H1 (cell line): Measurements from ENCODE around the gene ZNF423. TPM values are rescaled to one million over a fixed set of nuclear protein-coding genes. Genes with fewer than 3 reads are reported as not detected.

Experiments used
- E2F6 ChIP-seq: IDR thresholded peaks from 2 replicates; pipeline ENCODE4 v1.6.1; 2012; ENCODE audit warnings: inconsistent platforms
- NANOG ChIP-seq: IDR thresholded peaks from 2 replicates; pipeline ENCODE4 v1.6.1; 2011; ENCODE audit warnings: low read length, low read depth, mild to moderate bottlenecking, inconsistent platforms; ENCODE audit not compliant: insufficient read depth, poor library complexity, severe bottlenecking
- NRF1 ChIP-seq: IDR thresholded peaks from 2 replicates; pipeline ENCODE4 v1.6.1; 2011; ENCODE audit warnings: mild to moderate bottlenecking, low read depth, low read length, improper control_type of control experiment
- RFX5 ChIP-seq: IDR thresholded peaks from 2 replicates; pipeline ENCODE4 v1.6.1; 2011; ENCODE audit warnings: low read depth, low read length, improper control_type of control experiment, borderline replicate concordance
- RNF2 ChIP-seq: fragments of 200-900, 300-1000 bp; sonication (generic); IDR thresholded peaks from 2 replicates; pipeline ENCODE4 v1.7.1; 2016; ENCODE audit warnings: borderline replicate concordance, low read depth, mild to moderate bottlenecking, antibody characterized with exemption, low read length; ENCODE audit not compliant: poor library complexity, severe bottlenecking; ENCODE audit errors: missing control alignments
- SIN3A ChIP-seq, 2 experiments: IDR thresholded peaks in 1 of 2; conservative IDR thresholded peaks in 1 of 2; 2 replicates each; pipeline ENCODE4 v1.6.1; 2011 to 2012; ENCODE audit warnings: low read length in 2 of 2, improper control_type of control experiment in 1 of 2, low read depth in 1 of 2, mild to moderate bottlenecking in 1 of 2
- ZNF274 ChIP-seq: IDR thresholded peaks from 2 replicates; pipeline ENCODE4 v1.7.0; 2012; ENCODE audit warnings: low read length, borderline replicate concordance; ENCODE audit errors: extremely low read depth
- polyA plus RNA-seq, 7 experiments: library from polyadenylated mRNA; depleted of rRNA in 3 of 7; stranded (reverse) in 5 of 7; unstranded in 2 of 7; fragments of >200 nt in 5 of 7; fragments of 200-250 nt in 2 of 7; gene quantifications; 1 replicate in 5 of 7; 2 replicates in 1 of 7; 4 replicates in 1 of 7; pipeline versions ENCODE4 v1.2.1 to v1.2.3, GENCODE V29; 2011 to 2013; ENCODE audit warnings: missing spikeins in 2 of 7, mixed read lengths in 2 of 7
- total RNA-seq: library from RNA; stranded (reverse); fragmentation: NEBNext Ultra II Directional; extraction: Animal tissue kit (Norgen Biotek cat#: 25700); gene quantifications from 2 replicates; pipeline ENCODE4 v1.2.1, GENCODE V29; 2021
- TF ChIP-seq, protein P1 (sequence below): fragments of 300-600 bp; sonication (generic); IDR thresholded peaks from 2 replicates; pipeline ENCODE4 v1.7.1; 2012; ENCODE audit warnings: low read length, moderate library complexity, mild to moderate bottlenecking, inconsistent platforms; ENCODE audit not compliant: insufficient replicate concordance
- TF ChIP-seq, protein P2 (sequence below): IDR thresholded peaks from 2 replicates; pipeline ENCODE4 v1.6.1; 2012; ENCODE audit warnings: inconsistent platforms

ZNF423 gene
- total and polyA plus RNA-seq, 2 of the 8 experiments (the other 6 are each of a cell fraction or from before 2014, with no cell fraction given), result 38.2 to 52.3 TPM

DNA sequence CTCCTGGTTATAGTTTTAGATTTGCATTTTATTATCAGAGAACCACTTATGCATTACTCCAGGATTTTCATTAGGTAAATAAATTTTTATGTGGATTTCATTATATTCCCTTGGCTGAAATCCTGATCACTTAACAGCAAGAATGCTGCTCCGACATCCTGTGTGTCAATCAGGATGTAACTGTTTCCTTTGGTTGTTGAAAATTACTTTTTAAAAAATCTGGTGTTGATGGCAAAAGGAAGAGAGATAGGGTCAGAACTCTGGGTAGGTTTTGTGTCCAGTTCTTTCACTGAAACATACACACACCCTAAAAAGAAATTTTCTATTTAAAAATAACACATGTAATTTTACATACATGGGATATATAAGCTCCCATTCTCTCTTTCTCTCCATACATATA, 30.9 kb downstream of the ZNF423 start (continued):
- TF ChIP-seq, protein P1, sequence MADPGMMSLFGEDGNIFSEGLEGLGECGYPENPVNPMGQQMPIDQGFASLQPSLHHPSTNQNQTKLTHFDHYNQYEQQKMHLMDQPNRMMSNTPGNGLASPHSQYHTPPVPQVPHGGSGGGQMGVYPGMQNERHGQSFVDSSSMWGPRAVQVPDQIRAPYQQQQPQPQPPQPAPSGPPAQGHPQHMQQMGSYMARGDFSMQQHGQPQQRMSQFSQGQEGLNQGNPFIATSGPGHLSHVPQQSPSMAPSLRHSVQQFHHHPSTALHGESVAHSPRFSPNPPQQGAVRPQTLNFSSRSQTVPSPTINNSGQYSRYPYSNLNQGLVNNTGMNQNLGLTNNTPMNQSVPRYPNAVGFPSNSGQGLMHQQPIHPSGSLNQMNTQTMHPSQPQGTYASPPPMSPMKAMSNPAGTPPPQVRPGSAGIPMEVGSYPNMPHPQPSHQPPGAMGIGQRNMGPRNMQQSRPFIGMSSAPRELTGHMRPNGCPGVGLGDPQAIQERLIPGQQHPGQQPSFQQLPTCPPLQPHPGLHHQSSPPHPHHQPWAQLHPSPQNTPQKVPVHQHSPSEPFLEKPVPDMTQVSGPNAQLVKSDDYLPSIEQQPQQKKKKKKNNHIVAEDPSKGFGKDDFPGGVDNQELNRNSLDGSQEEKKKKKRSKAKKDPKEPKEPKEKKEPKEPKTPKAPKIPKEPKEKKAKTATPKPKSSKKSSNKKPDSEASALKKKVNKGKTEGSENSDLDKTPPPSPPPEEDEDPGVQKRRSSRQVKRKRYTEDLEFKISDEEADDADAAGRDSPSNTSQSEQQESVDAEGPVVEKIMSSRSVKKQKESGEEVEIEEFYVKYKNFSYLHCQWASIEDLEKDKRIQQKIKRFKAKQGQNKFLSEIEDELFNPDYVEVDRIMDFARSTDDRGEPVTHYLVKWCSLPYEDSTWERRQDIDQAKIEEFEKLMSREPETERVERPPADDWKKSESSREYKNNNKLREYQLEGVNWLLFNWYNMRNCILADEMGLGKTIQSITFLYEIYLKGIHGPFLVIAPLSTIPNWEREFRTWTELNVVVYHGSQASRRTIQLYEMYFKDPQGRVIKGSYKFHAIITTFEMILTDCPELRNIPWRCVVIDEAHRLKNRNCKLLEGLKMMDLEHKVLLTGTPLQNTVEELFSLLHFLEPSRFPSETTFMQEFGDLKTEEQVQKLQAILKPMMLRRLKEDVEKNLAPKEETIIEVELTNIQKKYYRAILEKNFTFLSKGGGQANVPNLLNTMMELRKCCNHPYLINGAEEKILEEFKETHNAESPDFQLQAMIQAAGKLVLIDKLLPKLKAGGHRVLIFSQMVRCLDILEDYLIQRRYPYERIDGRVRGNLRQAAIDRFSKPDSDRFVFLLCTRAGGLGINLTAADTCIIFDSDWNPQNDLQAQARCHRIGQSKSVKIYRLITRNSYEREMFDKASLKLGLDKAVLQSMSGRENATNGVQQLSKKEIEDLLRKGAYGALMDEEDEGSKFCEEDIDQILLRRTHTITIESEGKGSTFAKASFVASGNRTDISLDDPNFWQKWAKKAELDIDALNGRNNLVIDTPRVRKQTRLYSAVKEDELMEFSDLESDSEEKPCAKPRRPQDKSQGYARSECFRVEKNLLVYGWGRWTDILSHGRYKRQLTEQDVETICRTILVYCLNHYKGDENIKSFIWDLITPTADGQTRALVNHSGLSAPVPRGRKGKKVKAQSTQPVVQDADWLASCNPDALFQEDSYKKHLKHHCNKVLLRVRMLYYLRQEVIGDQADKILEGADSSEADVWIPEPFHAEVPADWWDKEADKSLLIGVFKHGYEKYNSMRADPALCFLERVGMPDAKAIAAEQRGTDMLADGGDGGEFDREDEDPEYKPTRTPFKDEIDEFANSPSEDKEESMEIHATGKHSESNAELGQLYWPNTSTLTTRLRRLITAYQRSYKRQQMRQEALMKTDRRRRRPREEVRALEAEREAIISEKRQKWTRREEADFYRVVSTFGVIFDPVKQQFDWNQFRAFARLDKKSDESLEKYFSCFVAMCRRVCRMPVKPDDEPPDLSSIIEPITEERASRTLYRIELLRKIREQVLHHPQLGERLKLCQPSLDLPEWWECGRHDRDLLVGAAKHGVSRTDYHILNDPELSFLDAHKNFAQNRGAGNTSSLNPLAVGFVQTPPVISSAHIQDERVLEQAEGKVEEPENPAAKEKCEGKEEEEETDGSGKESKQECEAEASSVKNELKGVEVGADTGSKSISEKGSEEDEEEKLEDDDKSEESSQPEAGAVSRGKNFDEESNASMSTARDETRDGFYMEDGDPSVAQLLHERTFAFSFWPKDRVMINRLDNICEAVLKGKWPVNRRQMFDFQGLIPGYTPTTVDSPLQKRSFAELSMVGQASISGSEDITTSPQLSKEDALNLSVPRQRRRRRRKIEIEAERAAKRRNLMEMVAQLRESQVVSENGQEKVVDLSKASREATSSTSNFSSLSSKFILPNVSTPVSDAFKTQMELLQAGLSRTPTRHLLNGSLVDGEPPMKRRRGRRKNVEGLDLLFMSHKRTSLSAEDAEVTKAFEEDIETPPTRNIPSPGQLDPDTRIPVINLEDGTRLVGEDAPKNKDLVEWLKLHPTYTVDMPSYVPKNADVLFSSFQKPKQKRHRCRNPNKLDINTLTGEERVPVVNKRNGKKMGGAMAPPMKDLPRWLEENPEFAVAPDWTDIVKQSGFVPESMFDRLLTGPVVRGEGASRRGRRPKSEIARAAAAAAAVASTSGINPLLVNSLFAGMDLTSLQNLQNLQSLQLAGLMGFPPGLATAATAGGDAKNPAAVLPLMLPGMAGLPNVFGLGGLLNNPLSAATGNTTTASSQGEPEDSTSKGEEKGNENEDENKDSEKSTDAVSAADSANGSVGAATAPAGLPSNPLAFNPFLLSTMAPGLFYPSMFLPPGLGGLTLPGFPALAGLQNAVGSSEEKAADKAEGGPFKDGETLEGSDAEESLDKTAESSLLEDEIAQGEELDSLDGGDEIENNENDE, result no peak
- TF ChIP-seq RFX5 (no peak), RNF2 (no peak), E2F6 (no peak), SIN3A (conservative IDR thresholded peaks at IDR 0.05 in 1 of 2, IDR thresholded peaks at IDR 0.05 in 1 of 2; ENCODE audit: low read depth in 1 of 2, low read length in 2 of 2) (no peak), NRF1 (no peak), NANOG (no peak), ZNF274 (no peak)
- TF ChIP-seq, protein P2, sequence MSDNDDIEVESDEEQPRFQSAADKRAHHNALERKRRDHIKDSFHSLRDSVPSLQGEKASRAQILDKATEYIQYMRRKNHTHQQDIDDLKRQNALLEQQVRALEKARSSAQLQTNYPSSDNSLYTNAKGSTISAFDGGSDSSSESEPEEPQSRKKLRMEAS, result no peak
